Heart left ventricle (tissue), 16 donors: ENCODE data around the gene GOLGA6B. TPM values are rescaled to one million over a fixed set of nuclear protein-coding genes. Genes with fewer than 3 reads are reported as not detected.
"Not testable (repeated sequence)": the region's sequence is repeated elsewhere in the genome, so short reads cannot be mapped to it uniquely, and the experiment has no call there.

Experiments
- ATAC-seq, 4 donors: fragments of 200-7000 bp; cut with Tn5 transposase; one replicate each; pipeline ENCODE4 v1.9.1; 2020 to 2022; ENCODE audit warnings: moderate library complexity in 4 of 4, mild to moderate bottlenecking in 3 of 4, moderate number of reproducible peaks in 1 of 4
- DNase-seq, 5 donors: peaks; one replicate each; pipeline ENCODE4 v3.0.0-alpha.2; 2020
- H3K27ac ChIP-seq, 12 donors: fragments of 200-600 bp; sonication (generic) in 4 of 12; one replicate each; pipeline versions ENCODE4 v1.5.0 to v1.8.0; 2016 to 2022; ENCODE audit warnings: mild to moderate bottlenecking in 2 of 12
- H3K27me3 ChIP-seq, 9 donors: fragments of 200-600 bp; sonication (generic) in 2 of 9; one replicate each; pipeline versions ENCODE4 v1.5.1 to v1.8.0; 2016 to 2022; ENCODE audit warnings: mild to moderate bottlenecking in 3 of 9
- H3K36me3 ChIP-seq, 9 donors: fragments of 200-600 bp; sonication (generic) in 2 of 9; one replicate each; pipeline versions ENCODE4 v1.5.0 to v1.8.0; 2018 to 2022; ENCODE audit warnings: mild to moderate bottlenecking in 2 of 9
- H3K4me1 ChIP-seq, 12 donors: fragments of 200-600 bp; sonication (generic) in 4 of 12; one replicate each; pipeline versions ENCODE4 v1.5.0 to v1.8.0; 2016 to 2022; ENCODE audit warnings: mild to moderate bottlenecking in 3 of 12
- H3K4me3 ChIP-seq, 12 donors: fragments of 200-600 bp; sonication (generic) in 4 of 12; one replicate each; pipeline versions ENCODE4 v1.5.0 to v1.8.0; 2017 to 2022; ENCODE audit warnings: mild to moderate bottlenecking in 9 of 12, moderate library complexity in 4 of 12
- H3K9me3 ChIP-seq, 12 donors: fragments of 200-600 bp; sonication (generic) in 4 of 12; one replicate each; pipeline versions ENCODE4 v1.5.0 to v1.8.0; 2016 to 2022; ENCODE audit warnings: mild to moderate bottlenecking in 1 of 12
- POLR2A ChIP-seq, 2 donors: fragments of 450-650 bp; IDR thresholded peaks; one replicate each; pipeline ENCODE4 v1.6.1; 2017; ENCODE audit warnings: antibody characterized with exemption in 2 of 2, mild to moderate bottlenecking in 2 of 2, moderate library complexity in 2 of 2
- WGBS, 4 donors: extraction: QIAGEN DNeasy Blood & Tissue Kit in 2 of 4; methylation state at CpG; one replicate each; pipeline versions ENCODE4 v1.1.5 to v1.1.7; 2013 to 2018; 5-methylcytosine and 5-hydroxymethylcytosine counted together
- intact Hi-C, 10 donors: fragments of 100-400 bp; cut with DNase I; formaldehyde crosslinking; loops; one replicate each; pipeline versions ENCODE4 v1.11.1 to v1.14.2; 2022
- polyA plus RNA-seq, 2 donors: library from polyadenylated mRNA; stranded (reverse); fragments of 200-250 nt; gene quantifications; one replicate each; pipeline ENCODE4 v1.2.3, GENCODE V29; 2013
- total RNA-seq, 9 donors: library from RNA; depleted of rRNA in 2 of 9; stranded (reverse); fragments of >200 nt in 2 of 9; fragmentation: NEBNext Ultra II Directional in 3 of 9; extraction: Animal tissue kit (Norgen Biotek cat#: 25700) in 3 of 9; gene quantifications; one replicate each; pipeline versions ENCODE4 v1.1.0 to v1.2.4, GENCODE V29; 2016 to 2023
- TF ChIP-seq, protein P1 (sequence below), 12 donors: fragments of 200-600 bp; sonication (generic) in 4 of 12; IDR thresholded peaks; one replicate each; pipeline versions ENCODE4 v1.5.0 to v1.8.0; 2018 to 2022; ENCODE audit warnings: antibody characterized with exemption in 12 of 12, mild to moderate bottlenecking in 5 of 12
- donor health status: ischemic (EF 13 %, LVEDD 7.1; RV severe dilation, severe dysfunction).
- donor health status: healthy with polysubstance abuse.
- donor health status: DM: no; HTN: yes; CAD: no.
- donor health status: DM: no; HTN: no; CAD: no.
- donor health status: ischemic (EF 25% LVEDD 6.9; RV normal size, moderate dysfunction).
- donor health status: ischemic (EF 25% LVEDD 5.7; RV mildly dilated, moderate dysfunction).
- donor health status: healthy.
- donor health status: DM: yes; HTN: yes; CAD: no.
- donor health status: ischemic (EF 35%, LVEDD 5.7; RV mildly dilated, moderate dysfunction).
- donor health status: nonischemic (EF 11% LVEDD 7.7; RV severe dilation, severe dysfunction).
- donor health status: DM: yes; HTN: yes; CAD: no.
- donor health status: PGD.
- donor health status: ischemic (EF 29% LVEDD 5.4; RV normal size, mild dysfunction).
- donor health status: nonischemic (EF 23%, LVEDD 6.1; RV moderate dilation, normal function).

Gene GOLGA6B
- total and polyA plus RNA-seq, 11 donors: not detected

GRCh38 chr15:72665706-72666105 lies 11.2 kb downstream of the GOLGA6B start:
- DNase-seq, H3K4me3 ChIP-seq, H3K9me3 ChIP-seq, H3K27ac ChIP-seq, H3K36me3 ChIP-seq, H3K27me3 ChIP-seq, intact Hi-C loops, ATAC-seq, H3K4me1 ChIP-seq: not testable (repeated sequence)
- WGBS, 4 donors: 65 to 78% (median 71%) methylated on average over 3 to 5 of the region's 11 CpGs; no CpG with 5 or more reads in 1 of the 4 donors

DNA sequence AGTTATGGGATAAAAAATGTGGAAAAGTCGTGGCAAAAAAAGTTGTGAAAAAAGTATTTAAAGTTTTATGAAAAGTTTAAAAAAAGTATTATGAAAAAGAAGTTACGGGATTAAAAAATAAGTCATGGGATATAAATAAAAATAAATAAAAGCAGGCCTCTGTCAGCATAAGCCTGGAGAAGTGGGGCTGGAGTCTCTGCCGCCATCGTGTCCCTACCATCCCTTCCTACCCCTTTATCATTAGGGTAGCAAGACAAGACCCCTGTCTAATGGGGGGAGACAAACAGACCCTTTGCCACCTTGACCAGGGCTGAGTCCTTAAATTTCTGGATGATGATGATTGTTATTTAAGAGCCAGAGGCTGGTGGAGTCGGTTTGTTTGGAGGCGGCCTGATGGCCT lies 15.3 kb downstream of the GOLGA6B start:
- not testable (repeated sequence) for H3K36me3 ChIP-seq, H3K9me3 ChIP-seq, H3K4me3 ChIP-seq, H3K27ac ChIP-seq, ATAC-seq, DNase-seq, H3K4me1 ChIP-seq
- WGBS, 4 donors: 88 to 96% (median 95%) methylated on average over 3 to 5 of the region's 6 CpGs
- intact Hi-C loops: loop anchor here in 6 of 10 donors (2.0 to 10.0 kb wide), 3 partner anchors 65 to 73 kb away; no protein-coding TSS in a partner anchor
- peaks cover 0 to 19% (median 4%) of the 10 kb centered on the region in 9 donors for H3K27me3 ChIP-seq

DNA sequence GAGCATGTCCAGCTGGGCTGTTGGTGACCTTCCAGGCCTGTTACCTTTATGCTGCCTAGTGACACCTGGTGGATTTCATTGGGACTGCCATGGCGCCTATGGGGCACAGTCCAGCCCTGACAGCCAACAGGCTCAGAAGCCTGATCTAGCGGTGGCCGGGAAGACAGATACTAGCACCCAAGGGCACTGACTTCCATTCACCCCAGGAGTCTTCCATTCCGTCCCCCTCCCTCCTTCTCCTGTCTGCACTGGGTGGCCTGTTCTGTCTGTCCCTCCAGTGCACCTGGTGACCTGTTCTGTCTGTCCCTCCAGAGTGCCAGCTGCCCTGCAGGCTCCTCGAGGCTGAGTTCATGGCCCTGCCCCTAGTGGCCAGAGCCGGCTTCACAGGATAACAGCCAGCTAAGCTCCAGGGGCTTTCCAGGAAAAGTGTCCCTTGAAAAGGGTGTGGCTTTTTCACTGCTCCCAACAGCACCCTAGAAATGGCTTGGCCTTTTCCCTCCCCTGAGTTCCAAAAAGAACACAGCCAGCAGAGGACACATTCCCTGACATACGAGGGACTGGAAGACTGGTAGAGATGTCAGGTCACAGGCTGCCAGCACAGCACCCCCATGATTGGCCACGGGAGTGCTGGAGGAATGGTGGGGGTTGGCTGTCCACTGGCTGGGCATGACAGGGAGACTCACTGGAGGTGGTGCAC lies 16.3 kb downstream of the GOLGA6B start:
- Histone ChIP-seq H3K4me3 (peak overlapping the region in 8 of 12 donors; percentile 11 to 44 (median 34)), H3K27ac (peak overlapping the region in 3 of 12 donors; percentile 33 to 57 (median 42)), H3K27me3 (peaks cover 0 to 26% (median 6%) of the 10 kb centered on the region in 9 donors)
- DNase-seq: peak; percentile 64 to 85 (median 73)
- ATAC-seq: peak; percentile 92 to 99 (median 98)
- H3K4me1 ChIP-seq, H3K36me3 ChIP-seq, H3K9me3 ChIP-seq: not testable (repeated sequence)
- TF ChIP-seq, protein P1, sequence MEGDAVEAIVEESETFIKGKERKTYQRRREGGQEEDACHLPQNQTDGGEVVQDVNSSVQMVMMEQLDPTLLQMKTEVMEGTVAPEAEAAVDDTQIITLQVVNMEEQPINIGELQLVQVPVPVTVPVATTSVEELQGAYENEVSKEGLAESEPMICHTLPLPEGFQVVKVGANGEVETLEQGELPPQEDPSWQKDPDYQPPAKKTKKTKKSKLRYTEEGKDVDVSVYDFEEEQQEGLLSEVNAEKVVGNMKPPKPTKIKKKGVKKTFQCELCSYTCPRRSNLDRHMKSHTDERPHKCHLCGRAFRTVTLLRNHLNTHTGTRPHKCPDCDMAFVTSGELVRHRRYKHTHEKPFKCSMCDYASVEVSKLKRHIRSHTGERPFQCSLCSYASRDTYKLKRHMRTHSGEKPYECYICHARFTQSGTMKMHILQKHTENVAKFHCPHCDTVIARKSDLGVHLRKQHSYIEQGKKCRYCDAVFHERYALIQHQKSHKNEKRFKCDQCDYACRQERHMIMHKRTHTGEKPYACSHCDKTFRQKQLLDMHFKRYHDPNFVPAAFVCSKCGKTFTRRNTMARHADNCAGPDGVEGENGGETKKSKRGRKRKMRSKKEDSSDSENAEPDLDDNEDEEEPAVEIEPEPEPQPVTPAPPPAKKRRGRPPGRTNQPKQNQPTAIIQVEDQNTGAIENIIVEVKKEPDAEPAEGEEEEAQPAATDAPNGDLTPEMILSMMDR (IDR thresholded peaks at IDR 0.05): peak in 11 of 12 donors; percentile 55 to 76 (median 67)
- intact Hi-C loops: loop anchor here in 6 of 10 donors (2.0 to 10.0 kb wide), 3 partner anchors 66 to 74 kb away; no protein-coding TSS in a partner anchor
- WGBS, 4 donors: 5 to 11% (median 7%) methylated on average over 8 of the region's 8 CpGs

DNA sequence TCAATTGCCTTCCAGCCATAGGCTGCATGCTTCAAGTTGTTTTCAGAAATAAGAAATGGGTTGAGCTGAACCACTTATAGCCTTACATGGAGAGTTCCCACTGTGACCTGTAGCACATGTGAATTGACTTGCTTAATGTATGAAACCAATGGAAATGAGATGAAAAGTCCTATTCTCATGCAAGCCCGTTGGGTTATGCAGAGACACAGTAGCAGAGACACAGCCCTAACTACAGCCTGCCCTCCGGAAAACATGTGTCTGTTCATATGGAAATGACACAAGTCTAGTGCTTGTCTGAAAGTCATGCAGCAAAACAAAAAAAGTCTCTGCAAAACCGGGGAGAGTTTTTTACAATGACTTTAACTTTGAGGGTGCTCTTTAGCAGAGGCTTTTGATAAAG lies 17.0 kb downstream of the GOLGA6B start:
- DNase-seq (no peak), ATAC-seq (no peak)
- Histone ChIP-seq H3K9me3 (no peaks in the 10 kb centered on the region), H3K4me3 (no peak overlapping the region), H3K27me3 (peaks cover 0 to 34% (median 6%) of the 10 kb centered on the region in 9 donors), H3K27ac (no peak overlapping the region), H3K4me1 (peaks cover 0 to 7% (median 0%) of the 10 kb centered on the region in 12 donors), H3K36me3 (no peaks in the 10 kb centered on the region)
- TF ChIP-seq POLR2A (IDR thresholded peaks at IDR 0.05): no peak
- TF ChIP-seq, protein P1 (IDR thresholded peaks at IDR 0.05): no peak
- intact Hi-C loops: loop anchor here in 6 of 10 donors (2.0 to 10.0 kb wide), 3 partner anchors 67 to 74 kb away; no protein-coding TSS in a partner anchor
- 19 to 26% (median 24%) methylated on average over 3 of the region's 3 CpGs for WGBS, 4 donors

GRCh38 chr15:72676838-72677237 lies 22.3 kb downstream of the GOLGA6B start:
- Histone ChIP-seq H3K4me3 (no peak overlapping the region), H3K9me3 (no peaks in the 10 kb centered on the region), H3K27ac (no peak overlapping the region), H3K4me1 (no peaks in the 10 kb centered on the region), H3K27me3 (peaks cover 0 to 56% (median 15%) of the 10 kb centered on the region in 9 donors), H3K36me3 (no peaks in the 10 kb centered on the region)
- TF ChIP-seq POLR2A (IDR thresholded peaks at IDR 0.05): no peak
- TF ChIP-seq, protein P1 (IDR thresholded peaks at IDR 0.05): no peak
- ATAC-seq: no peak
- no peak for DNase-seq
- WGBS, 4 donors: 79 to 89% (median 88%) methylated on average over 4 of the region's 4 CpGs
- intact Hi-C loops: loop anchor here in 4 of 10 donors (10.0 kb wide), 1 partner anchor 72 kb away; no protein-coding TSS in a partner anchor
